ENCODE results near the gene DCUN1D4.
"Not testable (repeated sequence)": the region's sequence is repeated elsewhere in the genome, so short reads cannot be mapped to it uniquely, and the experiment has no call there.

Gene DCUN1D4

DNA sequence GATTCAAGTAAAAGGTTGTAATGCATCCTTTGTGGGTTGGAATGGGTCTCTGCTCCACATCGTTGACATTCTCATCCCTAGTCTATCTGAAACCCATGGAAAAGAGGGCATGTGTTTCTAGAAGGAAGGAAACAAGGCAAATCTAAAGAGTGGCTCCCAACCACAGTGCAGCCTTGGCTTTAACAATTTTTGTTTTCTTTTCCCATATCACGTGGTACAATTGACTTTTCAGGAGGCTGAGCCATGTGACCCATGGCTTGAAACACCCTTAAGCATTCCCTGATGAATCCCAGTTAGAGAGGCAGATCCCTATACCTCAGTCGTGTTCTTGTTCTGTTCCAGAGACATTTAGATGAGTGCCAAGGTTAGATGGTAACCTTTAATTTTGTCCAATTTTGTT is 12.8 kb downstream of the DCUN1D4 start:
- DNase-seq, result no peak

DNA sequence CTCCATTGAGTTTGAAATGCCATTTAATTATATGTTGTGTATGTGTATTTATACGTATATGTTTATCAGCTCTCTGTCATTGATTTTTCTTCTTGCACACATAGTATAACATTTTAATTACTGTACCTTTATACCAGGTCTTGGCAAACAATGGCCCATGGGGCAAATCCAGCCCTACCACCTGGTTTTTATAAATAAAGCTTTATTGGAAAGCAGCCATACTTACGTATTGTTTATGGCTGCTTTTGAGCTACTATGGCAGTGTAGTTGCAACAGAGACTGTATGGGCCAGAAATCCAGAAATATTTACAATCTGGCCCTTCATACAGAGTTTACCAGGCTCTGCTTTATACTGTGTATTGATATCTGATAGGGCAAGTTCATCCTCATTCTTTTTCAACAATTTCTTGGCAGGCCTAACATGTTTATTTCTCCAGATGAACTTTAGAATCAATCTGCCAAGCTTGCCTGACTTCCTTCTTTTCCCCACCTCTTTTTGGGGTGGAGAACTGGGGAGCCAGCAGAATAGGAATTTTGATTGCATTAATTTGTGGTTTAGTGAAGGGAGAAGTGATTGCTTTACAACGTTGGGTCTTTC is 15.8 kb downstream of the DCUN1D4 start:
- no peak for DNase-seq

DNA sequence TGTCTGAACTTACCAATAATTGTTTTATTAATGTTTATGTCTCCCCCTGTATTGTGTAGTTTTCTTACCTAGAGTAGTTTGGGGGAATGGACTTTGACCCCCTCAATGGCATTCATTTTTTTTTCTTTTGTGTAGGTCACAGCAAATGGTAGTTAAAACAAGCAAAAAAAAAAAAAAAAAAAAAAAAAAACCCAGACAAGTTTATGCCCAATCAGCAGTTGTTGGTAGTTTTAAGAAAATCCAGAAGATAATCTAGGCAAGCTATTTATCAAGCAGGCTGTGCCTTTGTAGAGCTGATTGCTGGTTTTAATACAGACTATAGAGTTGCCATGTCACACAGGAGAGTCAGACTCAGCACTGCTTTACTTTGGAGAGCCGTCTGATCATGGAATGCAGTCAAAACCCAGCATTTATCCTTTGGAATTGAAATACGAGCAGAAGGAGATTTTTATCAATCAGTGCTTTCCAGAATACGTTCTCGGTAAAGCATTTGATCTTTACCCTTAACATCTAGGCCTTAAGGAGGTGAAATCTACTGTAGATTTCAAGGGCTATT is 16.6 kb downstream of the DCUN1D4 start:
- no peak for DNase-seq

DNA sequence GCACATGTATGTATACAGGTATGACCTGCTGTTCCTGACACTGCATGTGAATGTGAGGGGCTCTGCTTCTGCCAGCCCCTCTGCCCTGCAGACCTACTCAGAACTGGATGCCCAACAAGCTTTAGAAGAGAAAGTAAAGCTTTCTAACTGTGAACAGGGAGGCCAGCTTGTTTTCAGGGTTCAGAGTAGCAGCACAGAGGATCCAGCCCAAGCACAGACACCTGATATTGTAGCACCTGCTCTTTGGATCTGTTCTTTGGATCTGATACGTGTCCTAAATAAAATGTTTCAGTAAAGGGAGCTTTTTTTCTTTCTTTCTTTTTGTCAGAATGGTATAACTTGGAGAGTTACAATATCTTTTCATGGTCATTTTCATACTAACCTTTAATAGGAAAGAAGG is 19.2 kb downstream of the DCUN1D4 start:
- no peak for DNase-seq

DNA sequence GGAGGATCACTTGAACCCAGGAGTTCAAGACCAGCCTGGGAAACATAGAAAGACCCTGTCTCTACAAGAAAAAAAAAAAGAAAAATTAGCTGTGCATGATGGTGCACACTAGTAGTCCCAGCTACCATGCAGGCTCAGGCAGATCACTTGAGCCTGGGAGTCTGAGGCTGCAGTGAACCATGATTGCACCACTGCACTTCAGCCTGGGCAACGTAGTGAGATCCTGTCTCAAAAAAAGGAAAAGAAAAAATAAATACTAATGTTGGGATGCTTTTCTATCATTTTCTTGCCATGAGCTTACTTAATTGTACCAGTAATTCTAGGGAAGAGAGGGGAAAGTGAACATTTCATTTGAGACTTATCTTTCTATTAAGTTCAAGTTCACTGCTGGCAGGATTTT is 19.8 kb downstream of the DCUN1D4 start:
- no peak for DNase-seq

DNA sequence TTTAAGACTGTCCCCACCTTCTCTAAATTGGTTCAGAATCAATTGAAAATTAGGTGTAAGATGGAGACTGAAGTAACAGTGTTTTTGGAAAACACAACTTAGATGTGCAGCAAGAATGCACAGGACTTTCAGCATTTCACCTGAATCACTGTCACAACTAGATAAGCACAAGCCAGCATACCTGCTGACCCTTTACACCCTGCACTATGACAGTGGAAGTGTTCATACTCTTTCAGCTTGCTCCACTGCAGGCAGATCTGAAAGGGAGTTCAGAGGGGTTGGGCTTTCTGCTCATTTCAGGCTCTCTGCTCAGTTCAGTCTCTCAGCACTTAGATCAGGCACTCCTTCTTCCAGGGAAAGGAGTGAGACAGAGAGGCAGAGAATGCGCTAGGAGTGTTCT is 22.8 kb downstream of the DCUN1D4 start:
- no peak for DNase-seq

DNA sequence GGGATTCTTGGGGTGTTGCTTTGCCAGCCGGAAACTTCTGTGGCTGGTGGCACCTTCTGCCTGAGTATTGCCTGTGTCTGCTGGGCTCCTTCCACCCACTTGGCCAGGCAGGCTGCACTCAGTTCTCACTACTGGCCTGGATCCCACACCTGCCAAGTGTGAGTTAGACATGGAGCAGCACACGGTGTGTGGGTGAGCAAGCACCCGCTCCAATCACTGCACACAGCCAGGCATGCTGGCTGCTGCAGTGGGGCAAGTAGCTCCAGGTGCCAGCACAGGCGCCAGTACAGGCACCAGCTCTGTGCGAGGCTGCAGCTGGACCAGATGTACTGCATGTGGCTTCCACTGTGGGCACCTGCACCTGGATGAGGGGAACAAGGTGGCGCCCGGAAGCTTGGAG is 23.9 kb downstream of the DCUN1D4 start:
- DNase-seq, result no peak

DNA sequence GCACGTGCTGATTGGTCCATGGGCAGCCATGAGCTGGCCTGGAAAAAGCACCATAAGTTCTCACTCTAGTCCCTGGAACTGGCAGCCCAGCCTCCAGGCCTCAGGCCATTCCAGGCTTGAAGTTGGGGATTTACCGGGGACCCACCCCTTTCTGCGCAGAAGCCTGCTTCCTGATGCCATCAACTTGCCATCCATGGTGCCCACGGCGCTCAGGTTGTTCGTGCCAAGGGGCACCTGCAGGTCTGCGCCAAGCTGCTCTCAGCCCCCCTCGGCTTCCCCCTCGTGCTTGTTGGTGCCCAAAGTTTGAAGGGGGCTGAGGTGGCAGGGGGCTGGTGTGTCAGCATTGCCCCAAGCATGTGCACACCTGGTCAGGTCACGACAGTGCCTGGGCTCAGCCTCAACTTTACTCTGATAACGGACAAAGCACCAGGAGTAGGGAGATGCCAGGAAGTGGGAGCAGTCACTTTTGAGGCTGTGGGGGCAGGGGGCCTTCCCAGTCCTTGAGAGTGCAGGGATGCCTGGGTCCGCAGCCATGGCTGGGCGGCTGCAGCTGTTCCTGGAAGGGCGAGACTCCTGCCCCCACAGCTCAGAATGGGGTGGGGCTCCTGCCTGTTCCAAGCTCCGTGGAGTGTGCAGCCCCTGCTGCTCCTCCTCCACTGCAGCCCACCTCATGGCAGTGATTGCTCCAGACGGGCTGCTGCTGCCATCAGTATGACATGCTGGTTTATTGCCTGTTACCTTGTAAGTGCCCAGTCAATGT is 24.9 kb downstream of the DCUN1D4 start:
- no peak for DNase-seq

DNA sequence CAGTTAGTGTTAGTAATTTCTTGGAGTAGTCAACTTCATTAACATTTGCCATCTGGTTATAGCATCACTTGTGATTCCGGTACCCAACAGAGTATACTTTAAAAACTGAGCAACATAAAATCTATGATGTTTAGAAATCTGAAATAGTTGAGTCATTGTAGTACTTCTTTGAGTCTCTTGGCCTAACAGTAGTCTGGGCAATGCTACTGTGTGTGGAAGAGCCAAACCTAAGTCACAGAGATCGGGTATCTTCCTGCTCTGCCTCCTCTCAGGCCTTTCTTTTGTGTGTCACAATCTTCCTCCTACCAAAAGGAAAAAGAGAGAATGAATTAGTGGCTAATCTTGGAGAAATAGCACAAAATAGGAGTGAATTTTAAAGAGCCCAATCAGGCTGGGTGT is 25.5 kb downstream of the DCUN1D4 start:
- no peak for DNase-seq

DNA sequence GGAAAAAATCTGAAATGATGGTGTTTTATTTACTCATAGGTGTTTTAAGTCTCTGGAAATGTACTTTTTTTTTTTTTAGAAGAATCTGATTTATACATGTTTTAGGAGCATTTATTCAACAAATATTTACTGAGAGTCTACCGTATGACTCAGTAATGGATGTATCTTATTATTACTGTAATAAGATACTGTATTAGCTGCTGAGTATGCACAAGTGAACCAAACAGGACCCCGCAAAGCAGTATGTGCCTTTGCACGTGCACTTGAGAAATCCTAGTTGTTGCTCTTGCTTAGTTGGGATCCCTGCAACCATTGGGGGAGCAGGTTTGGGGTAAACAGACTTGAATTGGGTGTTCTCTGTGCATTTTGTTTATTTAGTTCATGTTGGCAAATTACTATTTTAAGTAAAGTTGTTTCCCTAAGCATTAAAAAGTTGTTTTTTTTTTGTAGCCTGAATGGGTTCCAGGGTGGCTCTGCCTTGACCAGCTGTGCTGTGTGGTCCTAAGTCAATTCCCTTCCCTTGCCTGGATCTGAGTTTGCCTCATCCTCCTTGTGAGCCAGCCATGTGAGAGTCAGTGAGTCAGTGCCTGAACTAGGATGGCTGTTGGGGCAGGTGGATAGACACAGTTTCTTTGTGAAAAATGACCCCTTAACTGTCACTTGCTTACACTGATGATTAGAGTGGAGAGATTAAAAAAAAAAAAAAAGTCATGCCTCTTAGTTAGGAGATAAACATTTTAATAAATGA is 27.7 kb downstream of the DCUN1D4 start:
- DNase-seq, result no peak

DNA sequence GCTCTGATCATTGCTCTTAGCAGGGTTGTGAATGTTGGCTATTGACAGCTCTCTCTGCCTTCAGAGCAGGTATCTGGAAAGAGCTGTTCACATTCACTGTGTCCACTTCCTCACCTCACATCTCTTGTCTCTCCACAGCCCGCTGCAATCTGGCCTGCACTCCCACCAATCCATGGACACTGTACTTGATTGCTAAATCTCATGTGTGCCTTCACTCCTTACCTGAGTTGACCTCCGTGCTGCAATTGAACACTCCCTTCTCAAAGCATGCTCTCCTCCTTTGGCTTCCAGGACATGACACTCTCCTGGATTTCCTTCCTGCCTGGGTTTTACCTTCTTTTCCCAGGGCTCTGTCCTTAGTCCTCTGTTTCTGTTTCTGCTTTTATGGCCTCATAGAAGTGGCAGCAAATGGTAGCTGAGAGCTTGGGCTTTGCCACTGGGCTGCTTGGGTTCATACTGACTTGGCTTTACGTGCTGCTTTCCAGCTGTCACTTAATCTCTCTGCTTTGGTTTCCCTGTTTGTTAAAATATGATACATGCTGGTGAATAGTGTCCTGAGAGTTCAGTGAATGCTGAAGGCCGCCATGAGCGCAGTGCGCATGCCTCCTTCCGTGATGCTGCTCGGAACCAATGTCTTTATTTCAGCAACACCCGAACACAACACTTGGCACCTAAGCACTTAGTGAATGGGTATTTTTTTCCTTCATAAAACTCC is 29.5 kb downstream of the DCUN1D4 start:
- DNase-seq, result no peak

DNA sequence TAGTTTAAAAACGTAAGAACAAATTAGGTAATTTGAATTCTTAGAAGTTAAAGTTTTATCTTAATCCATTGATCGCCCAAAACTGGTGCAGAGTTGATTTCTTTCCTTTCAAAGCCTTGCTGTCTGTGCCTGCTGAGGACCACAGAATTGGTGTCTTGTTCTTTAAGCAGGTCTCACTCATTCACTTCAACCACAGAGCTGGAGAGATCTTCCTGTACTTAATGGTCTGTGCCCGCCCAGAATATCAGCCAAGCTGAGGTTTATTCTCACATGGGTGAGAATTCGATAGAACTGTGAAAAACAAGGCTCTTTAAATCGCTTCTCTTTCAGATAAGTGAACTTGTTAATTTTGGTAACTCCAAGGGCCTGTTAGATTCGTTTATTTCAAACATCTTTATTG is 31.6 kb downstream of the DCUN1D4 start:
- no peak for DNase-seq

DNA sequence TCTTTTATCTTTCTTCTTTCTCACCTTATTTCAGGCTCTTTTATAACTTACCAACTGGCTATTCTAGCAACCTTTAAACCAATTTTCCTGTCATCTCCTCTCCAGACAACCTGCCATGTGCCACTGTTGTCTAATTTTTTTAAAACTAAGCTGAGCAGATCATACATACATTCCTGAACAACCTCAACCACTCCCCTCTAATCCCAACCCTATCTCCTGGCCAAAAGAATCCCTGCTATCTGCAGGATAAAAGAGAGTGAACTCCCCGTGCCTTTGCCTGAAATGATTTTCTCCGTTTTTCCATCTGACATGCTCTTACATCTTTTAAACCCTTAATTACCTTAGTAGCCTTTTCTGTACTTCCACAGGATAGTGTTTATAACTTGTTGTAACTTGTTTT is 35.5 kb downstream of the DCUN1D4 start:
- no peak for DNase-seq

DNA sequence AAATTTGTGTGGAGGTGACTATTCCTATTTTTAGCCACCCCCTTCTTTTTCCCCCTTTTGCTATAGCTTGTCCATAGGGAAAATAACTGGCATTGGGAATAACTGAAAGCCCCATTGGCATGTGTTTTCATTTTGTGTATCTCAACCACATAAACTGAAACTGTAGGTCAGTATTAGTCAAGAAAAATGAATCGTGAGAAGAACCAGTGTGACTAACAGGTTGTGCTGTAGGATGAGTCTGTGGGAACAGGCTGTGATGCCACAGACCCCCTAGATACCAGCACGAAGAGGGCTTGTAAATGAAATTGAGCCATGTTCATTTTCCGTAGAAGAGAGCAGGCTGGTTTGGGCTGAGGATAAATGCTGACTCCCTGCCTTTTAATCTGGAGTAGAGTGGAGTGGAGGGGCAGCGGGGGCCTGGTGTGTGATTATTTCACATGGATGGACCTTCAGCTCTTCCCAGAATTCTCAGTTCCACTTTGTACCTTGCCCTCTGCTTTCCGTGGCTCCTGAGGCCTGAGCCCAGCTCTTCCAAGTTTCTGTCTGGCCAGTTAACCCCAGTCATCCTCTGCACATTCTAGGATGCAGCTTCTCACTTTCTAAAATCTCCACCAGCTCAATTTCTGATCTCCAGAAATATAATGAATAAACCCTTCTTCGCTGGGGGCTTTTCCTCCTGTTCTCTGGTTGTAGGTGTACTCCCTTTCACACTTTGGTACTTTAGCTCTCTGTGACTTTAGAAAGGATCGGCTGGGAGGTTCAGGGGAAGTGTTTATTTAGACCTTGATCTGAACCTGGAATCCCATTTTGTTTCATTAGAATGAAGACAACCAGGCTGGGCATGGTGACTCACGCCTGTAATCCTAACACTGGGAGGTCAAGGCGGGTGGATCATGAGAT is 37.3 kb downstream of the DCUN1D4 start:
- DNase-seq, result no peak

DNA sequence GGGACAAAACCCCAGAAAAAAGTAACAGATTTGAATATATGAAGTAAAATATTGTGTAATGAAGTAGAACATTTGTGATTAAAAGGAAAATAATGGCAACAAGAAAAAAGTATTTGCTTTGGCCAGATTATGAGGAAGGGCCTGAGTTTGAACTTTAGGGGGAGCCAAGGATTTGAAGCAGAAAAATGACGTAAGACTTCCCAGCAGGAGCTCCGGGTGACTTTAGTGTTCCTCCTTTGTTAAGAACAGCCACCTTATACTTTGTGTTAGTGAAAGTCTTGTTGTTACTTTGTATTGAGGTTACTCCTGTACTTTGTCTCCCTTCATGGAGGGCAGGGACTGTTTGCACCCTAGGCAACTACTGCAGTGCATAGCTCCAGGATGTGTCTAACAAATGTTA is 41.1 kb downstream of the DCUN1D4 start:
- DNase-seq, result no peak

DNA sequence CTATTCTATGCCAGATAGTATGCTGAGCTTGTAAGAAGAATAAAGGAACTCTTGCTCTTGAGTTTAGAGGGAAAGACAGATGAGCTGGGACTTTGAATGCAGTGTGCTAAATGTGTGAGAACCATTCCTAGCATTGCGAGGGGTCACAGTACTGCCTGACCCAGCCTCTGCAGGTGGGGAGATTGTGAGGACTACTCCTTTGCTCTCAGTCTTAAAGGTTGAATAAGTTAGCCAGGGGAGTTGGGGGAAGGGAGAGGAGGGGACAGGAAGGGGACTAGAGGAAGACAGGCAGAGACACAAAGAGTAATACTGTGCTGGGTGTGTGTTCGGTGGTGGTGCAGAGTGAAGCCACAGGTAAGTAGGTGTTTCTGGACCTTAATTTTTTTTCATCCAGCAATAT is 41.7 kb downstream of the DCUN1D4 start:
- DNase-seq, result no peak

DNA sequence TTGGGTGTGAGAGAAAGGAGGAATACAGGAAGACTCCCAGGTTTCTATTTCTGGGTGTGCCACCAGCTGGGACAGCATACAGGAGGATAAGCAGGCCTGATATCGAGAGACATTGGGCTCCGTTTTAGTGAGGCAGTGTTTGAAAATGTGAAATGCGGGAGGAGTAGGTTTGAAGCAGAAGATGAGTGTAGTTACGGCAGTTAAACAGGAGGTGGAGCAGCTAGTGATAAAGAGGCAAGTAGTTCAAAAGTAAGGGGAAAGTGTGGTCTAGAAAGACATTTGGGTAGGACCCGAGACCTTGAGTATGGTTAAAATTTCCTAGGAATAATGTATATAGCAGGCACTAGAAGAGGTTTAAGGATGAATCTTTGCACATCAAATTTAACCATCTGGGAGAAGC is 42.4 kb downstream of the DCUN1D4 start:
- no peak for DNase-seq

DNA sequence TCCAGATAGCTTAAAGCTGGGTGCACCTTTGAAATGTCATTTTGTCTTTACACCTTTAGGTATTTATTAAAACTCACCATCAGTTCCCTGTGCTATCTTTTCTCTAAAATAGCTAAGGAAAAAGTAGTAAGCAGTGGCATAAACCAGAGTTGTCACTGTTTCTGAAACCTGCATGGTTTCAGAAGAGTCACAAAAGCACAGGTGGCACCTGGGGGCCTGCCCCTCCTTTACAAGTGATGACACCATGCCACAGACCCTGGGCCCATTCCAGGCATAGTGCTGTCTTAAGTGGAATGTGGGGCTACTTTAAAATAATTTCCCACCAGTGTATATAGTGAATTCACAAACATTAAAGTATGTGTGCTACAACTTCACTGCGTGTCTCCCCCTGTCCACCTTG is 47.8 kb downstream of the DCUN1D4 start:
- no peak for DNase-seq

DNA sequence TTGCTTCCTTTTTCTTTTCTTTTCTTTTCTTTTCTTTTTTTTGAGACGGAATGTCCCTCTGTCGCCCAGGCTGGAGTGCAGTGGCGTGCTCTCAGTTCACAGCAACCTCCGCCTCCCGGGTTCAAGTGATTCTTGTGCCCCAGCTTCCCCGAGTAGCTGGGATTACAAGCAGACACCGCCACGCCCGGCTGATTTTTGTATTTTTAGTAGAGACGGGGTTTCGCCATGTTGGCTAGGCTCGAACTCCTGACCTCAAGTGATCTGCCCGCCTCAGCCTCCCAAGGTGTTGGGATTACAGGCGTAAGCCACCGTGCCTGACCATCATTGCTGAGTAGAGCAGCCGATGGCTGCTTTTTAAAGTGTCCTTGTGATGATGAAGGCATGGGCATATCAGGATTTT is 50.4 kb downstream of the DCUN1D4 start:
- not testable (repeated sequence) for DNase-seq

DNA sequence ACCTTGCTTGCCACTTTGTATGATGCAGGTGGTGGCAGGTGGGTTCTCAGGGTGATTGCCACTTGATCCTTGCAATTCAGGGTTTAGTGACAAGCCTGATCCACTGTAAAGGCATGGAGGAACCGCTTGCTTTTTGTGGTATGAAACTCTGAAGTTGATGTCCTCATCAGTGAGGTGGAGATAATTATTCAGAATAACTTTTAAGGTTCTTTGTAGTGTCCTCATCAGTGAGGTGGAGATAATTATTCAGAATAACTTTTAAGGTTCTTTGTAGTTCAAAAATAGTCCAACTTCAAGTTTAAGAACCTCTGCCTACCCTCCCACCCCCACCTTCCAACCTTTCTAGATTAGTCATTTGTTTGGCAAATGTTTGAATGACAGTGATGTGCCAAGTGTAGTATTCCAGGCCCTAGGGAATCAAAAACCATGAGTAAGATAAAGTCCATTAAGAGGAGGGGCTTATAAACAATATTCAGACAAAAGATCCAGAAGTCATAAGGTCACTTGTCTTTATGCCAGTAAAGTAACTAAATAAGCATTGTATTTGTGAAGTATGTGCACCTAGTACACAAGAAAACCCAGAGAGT is 51.2 kb downstream of the DCUN1D4 start:
- DNase-seq, result no peak

DNA sequence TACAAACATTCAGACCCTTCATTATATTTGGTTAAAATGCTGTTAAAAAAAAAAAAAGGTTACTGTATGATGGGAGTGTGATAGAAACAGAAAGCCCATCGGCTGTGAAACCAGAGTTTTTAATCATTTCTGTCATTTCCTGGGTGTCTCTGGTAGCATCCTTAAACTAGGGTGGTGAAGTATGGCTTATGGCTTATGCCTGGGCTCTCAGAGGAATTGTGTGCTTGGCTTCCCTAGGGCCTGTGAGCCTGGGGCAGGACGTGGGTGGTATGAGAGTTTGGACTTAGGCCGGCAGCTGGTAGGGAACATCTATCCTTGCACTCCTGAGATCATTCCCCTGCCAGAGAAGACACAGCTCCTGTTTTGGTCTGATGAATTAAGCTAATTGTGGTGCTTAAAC is 52.2 kb downstream of the DCUN1D4 start:
- DNase-seq, result no peak
